ENCODE measurements around the gene ARHGAP19.

DNA sequence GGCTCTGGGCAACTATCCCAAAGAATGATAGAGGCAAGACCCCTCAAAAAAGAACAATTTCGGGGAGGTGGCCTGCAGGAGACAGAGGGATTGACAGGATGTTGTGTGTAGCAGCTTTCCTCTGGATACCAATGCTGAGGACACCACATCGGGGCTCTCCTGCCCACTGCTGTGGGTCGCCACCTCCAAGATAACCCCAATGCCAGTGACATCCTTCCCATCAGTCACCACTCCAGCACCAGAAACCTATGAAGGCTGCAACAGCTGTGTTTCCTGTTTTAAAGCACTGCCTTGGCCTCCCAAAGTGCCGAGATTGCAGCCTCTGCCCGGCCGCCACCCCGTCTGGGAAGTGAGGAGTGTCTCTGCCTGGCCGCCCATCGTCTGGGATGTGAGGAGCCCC, 17.6 kb downstream of the ARHGAP19 start:
- TF ChIP-seq, protein P1, sequence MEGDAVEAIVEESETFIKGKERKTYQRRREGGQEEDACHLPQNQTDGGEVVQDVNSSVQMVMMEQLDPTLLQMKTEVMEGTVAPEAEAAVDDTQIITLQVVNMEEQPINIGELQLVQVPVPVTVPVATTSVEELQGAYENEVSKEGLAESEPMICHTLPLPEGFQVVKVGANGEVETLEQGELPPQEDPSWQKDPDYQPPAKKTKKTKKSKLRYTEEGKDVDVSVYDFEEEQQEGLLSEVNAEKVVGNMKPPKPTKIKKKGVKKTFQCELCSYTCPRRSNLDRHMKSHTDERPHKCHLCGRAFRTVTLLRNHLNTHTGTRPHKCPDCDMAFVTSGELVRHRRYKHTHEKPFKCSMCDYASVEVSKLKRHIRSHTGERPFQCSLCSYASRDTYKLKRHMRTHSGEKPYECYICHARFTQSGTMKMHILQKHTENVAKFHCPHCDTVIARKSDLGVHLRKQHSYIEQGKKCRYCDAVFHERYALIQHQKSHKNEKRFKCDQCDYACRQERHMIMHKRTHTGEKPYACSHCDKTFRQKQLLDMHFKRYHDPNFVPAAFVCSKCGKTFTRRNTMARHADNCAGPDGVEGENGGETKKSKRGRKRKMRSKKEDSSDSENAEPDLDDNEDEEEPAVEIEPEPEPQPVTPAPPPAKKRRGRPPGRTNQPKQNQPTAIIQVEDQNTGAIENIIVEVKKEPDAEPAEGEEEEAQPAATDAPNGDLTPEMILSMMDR (conservative IDR thresholded peaks at IDR 0.05 in 1 of 2, IDR thresholded peaks at IDR 0.05 in 1 of 2; ENCODE audit: extremely low read depth in 1 of 2, insufficient read depth in 1 of 2, low read depth in 1 of 2, low read length in 2 of 2): no peak
- TF ChIP-seq EZH2 (IDR thresholded peaks at IDR 0.05; ENCODE audit: borderline replicate concordance, low read length): no peak
